NCI-H2107 (cell line): Measurements from ENCODE around the gene WDFY1.
"Not testable (repeated sequence)": the region's sequence is repeated elsewhere in the genome, so short reads cannot be mapped to it uniquely, and the experiment has no call there.

ENCODE experiments used
- DNase-seq: peaks from one replicate; lab custom pipeline; 2025; lab: John Stamatoyannopoulos, UW

Gene WDFY1

DNA sequence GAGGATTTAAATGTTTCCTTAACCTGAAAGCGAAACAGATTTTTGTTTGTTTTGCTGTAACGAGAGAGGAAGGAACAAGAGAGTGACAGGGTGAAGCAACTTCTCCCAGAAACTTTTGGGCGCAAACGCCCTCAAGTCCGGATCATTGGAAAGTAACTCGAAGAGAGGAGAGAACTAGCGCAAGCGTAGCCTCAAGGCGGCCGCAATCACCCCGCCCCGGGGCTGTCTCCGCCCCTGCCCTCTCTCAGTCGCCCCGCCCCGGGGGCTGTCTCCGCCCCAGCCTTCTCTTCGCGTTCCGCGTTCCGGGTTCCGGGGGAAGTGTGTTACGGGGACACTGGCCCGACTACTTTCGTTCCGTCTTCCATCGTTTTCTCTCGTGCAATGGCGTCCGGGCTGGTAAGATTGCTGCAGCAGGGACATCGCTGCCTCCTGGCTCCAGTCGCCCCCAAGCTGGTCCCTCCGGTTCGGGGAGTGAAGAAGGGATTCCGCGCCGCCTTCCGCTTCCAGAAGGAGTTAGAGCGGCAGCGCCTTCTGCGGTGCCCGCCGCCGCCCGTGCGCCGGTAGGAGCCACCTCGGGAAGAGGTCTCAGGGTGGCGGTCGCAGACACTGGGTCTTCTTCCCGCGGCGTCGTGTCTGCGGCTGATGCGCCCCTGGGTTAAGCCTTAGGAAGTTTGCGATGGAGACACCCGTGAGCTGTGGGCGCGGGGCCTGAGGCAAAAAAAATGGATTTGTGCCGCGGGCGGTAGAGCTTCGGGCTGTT, 12.1 kb upstream of the WDFY1 start, which contains the start of gene MRPL44:
Gene MRPL44, plus strand, starts transcription at position 372 of the 760 bp plus-strand sequence. Its CDS starts 10 bp downstream, at position 382.
- DNase-seq = peak; percentile 84

GRCh38 chr2:223956300-223956699, 11.2 kb upstream of the WDFY1 start:
- DNase-seq = no peak

DNA sequence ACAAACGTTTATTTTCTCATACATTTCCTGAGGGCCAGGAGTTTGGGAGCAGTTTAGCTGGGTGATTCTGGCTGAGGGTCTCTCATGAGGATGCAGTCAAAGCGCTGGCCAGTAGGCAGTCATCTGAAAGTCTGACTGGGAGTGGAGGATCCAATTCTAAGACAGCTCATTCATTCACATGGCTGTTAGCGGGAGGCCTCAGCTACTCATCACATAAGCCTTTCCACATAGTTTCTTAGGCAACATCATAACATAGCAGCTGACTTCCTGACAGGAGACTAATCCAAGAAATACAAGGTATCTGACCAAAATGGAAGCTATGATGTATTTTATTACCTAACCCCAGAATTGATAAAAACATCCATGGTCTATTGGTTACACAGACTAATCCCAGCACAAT, 9.3 kb upstream of the WDFY1 start:
- no peak for DNase-seq

DNA sequence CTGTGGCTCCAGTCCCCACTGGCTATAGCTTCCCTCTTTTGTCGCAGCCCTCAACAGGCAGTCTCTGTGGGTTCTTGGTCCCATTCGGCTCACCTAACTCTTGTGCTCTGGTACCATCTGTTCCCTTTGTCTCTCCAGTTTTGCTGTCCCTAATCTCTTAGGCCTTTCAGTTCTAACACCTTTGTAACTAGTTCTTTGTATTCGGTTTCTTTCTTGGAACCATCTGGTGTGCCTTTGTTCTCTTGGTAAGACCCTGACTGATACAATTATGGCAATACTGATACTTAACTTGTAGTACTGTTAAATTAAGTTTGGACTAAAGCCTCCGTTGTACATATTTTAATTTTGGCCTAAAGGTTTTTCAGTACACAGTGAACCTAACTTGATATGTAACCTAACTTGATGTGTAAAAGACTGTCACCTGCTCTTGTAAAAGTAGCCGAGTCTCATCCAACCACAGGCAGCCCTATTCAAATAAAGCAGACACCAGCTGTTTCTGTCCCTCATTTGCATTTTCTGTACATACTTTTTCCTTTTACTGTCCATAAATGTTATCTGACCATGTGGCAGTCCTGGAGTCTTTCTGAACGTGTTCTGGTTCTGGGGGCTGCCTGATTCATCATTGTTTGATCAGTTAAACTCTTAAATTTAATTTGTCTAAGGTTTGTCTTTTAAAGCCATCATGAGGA, 7.3 kb upstream of the WDFY1 start:
- DNase-seq = no peak

DNA sequence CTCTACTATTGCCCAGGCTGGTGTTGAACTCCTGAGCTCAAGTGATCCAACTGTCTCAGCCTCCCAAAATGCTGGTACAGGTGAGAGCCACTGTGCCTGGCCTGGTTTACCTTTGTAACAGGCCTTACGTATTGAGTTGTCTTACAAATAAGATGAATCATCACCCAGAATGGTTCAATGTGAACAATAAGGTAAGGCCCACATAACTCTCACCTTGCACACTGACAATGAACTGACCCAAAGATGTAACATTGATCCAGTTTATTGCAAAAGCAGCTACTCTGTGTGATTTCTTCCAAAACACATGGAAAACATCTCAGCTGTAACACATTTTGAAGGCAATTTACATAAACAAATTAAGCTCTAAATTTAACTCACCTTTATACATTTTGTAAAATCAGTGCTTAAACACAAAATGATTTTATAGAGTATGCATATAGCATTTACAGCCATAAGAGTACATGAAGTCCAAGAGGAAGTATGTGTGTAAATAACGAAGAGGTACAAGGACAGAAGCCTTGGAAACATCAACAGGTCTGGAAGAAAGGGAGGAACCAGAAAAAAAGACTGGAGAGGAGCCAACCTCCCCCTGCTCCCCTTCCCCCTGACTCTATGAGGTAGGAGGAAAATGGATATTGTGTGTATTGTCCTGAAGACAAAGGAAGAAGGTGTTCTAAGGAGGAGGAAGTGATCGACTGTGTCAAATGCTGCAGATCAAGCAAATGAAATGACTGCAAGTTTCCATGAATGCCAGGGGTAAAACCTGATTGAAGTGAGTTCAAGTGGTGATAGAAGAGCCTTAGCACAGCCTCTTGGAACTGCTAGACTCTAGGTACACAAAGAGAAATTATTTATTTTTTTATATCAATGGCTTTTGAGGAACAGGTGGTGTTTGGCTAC, 5.6 kb upstream of the WDFY1 start:
- no peak for DNase-seq

DNA sequence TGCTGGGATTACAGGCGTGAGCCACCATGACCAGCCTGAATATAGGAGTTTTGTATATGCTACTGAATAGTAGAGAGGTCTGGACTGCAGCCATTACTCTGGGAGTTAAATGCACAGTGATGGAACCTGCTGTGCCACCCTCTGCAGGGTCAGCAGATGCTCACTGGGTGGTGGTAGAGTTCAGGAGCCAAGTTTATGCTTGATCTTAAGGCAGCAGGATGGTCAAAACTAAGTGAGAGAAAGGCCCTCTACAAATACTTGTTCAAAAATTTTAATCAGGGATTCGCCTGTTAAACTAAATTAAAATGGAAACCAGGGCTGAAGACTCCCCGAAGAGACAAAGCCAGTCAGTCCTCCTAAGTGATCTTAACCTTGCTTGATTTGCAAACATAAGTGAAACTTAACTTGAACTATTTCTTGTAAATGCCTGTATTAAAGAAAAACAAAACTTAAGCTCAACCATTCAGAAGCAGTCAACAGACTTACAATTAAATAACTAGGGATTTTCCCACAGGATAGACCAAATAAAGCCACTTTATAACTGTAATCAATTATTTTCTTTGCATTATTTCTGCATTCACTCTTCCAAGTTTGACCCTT, 4.2 kb upstream of the WDFY1 start:
- DNase-seq = no peak

GRCh38 chr2:223947711-223948205, 2.6 kb upstream of the WDFY1 start:
- no peak for DNase-seq

GRCh38 chr2:223945755-223946154, 620 bp upstream of the WDFY1 start:
- no peak for DNase-seq

DNA sequence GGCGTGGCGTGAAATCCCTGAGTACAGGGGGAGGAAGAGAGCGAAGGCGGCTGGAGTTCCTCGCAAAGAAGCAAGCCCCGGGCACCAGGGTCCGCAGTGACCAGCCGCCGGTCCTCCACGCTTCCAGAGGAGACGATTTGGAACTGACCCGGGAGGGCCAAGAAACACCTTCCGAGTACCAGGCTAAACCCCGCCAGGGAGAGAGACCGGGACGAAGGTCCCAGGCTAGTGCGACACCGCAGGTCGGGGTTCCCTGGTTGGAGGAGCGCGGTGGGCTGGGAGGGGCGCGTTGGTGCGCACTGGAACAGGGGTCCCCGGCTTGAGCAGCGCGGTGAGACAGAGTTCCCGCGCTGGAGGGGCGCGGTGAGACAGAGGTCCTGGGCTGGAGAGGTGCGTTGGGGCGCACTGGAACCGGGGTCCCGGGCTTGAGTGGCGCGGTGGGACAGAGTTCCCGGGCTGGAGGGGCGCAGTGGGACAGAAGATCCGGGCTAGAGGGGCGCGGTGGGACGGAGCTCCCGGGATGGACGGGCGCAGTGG, 901 bp downstream of the WDFY1 start:
- no peak for DNase-seq

DNA sequence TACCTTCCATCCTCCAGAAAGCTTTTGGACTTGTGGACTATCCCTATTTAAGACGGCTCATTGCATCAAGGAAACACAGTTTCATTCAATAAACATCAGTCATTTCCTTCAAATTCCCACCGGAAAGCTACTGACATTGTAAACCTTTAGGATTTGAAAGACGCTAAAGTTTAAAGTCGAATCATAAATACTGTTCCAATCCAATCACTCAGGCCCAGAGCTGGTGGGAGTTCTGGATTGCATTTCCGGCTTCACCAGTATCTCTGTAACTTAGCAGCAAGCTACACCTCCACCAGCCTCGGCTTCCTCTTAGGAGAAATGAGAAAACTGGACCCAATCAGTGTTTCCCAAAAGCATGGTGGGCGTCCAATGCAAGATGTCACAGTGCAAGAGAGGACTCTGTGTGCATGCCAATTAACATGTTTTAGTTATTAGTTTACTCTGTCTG, 1.6 kb downstream of the WDFY1 start:
- no peak for DNase-seq

- no peak for DNase-seq
These were observed 2.0 kb downstream of the WDFY1 start for GRCh38 chr2:223943135-223943534.

DNA sequence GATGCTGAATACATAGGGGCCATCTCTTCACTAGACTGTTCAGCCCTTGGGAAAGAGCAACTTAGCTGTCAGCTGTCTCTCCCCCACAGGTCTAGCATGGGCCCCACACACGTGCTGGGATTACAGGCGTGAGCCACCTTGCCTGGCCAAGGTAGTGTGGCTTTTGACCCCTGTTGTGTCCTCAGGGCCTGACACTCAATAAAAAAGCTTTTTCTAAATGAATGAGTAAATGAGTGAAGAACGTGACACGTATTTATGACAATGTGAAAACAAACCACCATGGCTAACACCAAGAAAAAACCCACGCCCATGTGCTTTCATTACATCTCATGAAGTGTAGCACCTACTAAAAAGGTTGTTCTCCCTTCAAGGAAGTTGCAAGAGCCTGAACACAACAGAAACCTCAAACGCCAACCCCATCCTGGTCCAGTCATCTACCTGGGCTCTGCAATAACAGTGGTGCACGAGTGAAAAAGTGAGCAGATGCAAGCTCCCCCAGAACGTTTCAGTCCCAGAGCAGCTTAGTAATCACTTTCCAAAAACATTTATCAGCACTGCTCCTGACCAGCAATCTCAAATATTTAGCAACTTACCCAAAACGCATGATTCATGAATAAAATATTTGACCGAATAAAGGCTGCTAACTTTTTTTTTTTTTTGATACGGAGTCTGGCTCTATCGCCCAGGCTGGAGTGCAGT, 3.4 kb downstream of the WDFY1 start:
- DNase-seq = no peak

GRCh38 chr2:223939438-223939837, 5.7 kb downstream of the WDFY1 start:
- DNase-seq = not testable (repeated sequence)

GRCh38 chr2:223937535-223937934, 7.6 kb downstream of the WDFY1 start:
- DNase-seq = no peak

DNA sequence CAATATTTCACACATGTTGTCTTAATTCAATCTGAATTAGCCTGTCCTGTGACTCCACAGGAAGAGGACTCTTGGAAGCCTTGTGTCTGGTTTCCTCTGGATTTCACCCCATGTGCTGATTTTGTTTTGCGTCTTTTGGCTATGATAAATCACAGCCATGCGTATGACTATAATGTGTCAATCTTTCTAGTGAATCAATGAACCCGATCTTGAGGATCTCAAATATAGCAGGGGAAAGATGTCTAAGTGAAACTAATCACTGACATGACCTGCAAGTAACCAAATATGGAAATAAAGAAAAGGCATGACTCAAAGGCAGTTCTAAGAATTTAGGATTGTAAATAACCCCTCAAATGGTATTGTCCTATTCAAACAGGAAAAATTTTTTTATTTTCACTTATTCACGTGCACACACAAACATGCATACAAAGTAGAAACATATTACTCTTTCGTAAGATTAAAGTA, 8.2 kb downstream of the WDFY1 start:
- DNase-seq = no peak

- DNase-seq = no peak
These were observed 9.5 kb downstream of the WDFY1 start for GRCh38 chr2:223935459-223936125.

DNA sequence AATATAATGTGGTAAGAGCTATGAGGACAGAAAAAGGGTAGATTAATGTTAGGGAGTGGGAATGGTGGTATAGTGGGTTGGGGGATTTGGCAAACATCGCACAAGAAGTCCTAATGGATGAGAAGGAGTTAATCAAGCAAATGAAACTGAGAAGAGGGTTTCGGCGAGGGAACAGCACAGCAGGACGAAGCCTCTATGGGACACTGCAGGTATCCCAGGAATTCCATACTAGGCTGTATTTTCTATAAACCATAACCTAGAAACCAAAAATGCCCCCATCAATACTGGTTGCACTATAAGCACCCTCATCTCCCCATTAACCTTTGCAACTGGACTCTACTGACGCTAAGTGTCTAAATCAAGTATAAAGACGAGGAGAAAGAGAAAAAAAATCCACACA, 10.3 kb downstream of the WDFY1 start:
- DNase-seq = no peak

- DNase-seq = no peak
These were observed 12.0 kb downstream of the WDFY1 start for GRCh38 chr2:223932816-223933800.
